Astrocyte of the cerebellum (primary cell): ENCODE measurements around the gene NPPB.
A peak's percentile ranks its signal among the peaks of the same experiment; 100 is the strongest.

Source experiments
- DNase-seq: peaks from one replicate; pipeline ENCODE4 v3.0.0-alpha.2; 2011; ENCODE audit warnings: low read depth
- H3K4me3 ChIP-seq: 2 replicates; pipeline ENCODE4 v1.5.1; 2011; ENCODE audit warnings: mild to moderate bottlenecking, low read depth, low read length, moderate library complexity
- CTCF ChIP-seq: IDR thresholded peaks from 2 replicates; pipeline ENCODE4 v1.5.1; 2012; ENCODE audit warnings: low read length, low read depth, moderate library complexity, mild to moderate bottlenecking; ENCODE audit errors: missing control alignments
- in situ Hi-C: cut with HindIII; loops from 2 replicates; pipeline ENCODE4 v1.10.0; 2017; ENCODE audit warnings: low sequenced_read_pairs

NPPB gene

DNA sequence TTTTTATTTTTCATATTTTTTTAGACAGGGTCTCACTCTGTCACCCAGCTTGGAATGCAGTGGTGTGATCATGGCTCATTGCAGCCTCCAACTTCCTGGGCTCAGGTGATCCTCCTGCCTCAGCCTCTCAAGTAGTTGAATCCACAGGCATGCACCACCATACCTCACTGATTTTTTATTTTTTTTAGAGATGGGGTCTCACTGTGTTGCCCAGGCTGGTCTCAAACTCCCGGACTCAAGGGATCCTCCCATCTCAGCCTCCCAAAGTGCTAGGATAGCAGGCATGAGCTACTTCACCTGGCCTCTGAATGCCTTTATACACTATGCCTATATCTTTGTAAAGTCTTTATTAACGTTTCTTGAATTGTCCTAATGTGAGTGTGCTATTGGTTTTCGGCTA lies 10.4 kb upstream of the NPPB start:
- no peak for TF ChIP-seq CTCF
- no peak for DNase-seq
- H3K4me3 ChIP-seq = no peak overlapping the region
- in situ Hi-C loops = loop anchor here (5.0 kb wide), 1 partner anchor 97 kb away; no protein-coding TSS in a partner anchor

DNA sequence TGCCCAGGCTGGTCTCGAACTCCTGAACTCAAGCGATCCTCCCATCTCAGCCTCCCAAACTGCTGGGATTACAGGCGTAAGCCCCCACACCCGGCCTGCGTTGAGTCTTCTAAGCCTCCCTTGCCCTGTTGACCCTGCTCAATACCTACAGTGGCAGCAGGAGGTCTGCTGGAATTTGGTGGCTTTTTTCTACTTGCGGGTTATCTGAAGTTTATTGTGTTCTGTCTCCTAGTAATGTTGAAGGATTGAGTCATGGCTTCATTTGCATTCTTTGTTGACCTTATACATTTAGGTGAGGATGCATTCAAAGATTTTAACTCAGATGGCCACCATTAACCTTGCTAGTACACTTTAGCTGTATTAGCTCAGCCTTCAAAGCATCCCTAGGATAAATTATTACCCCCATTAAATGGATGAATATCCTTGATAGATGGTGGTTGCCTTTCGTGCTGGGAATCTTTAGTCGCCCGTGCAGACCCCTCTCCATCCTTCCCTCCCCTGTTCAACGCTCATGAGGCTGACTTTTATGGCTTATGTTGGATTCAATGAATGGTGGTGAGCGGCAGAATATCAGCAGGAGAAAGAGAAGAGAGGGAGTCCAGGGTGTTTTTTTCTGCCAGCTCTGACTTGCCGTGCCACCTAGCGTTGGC lies 9.7 kb upstream of the NPPB start:
- in situ Hi-C loops = loop anchor here (5.0 kb wide), 1 partner anchor 96 kb away; no protein-coding TSS in a partner anchor
- H3K4me3 ChIP-seq = no peak overlapping the region
- no peak for DNase-seq
- no peak for TF ChIP-seq CTCF

DNA sequence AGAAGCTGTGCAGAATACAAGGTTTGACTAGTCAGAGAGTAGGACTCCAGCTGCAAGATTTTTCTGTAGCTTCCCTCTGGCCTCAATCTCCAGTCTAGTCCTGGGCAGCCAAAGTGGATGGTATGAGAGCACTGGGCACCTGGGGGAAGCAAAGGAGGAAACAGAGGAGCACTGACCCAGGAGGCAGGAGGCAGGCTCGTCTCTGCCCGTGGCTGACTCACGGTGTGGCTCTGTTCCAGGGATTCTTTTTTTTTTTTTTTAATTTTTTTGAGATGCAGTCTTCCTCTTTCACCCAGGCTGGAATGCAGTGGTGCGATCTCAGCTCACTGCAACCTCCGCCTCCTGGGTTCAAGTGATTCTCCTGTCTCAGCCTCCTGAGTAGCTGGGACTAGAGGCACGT lies 4.1 kb upstream of the NPPB start:
- no peak for TF ChIP-seq CTCF
- no peak for DNase-seq
- in situ Hi-C loops = loop anchor here (5.0 kb wide), 1 partner anchor 51 kb away; no protein-coding TSS in a partner anchor
- H3K4me3 ChIP-seq = no peak overlapping the region

- H3K4me3 ChIP-seq = no peak overlapping the region
- in situ Hi-C loops = loop anchor here (5.0 kb wide), 1 partner anchor 48 kb away; no protein-coding TSS in a partner anchor
- TF ChIP-seq CTCF = no peak
Measured at GRCh38 chr1:11860587-11860986, 1.8 kb upstream of the NPPB start.

GRCh38 chr1:11860083-11860482 lies 1.3 kb upstream of the NPPB start:
- H3K4me3 ChIP-seq = no peak overlapping the region
- TF ChIP-seq CTCF = no peak
- in situ Hi-C loops = loop anchor here (5.0 kb wide), 1 partner anchor 48 kb away; no protein-coding TSS in a partner anchor
- DNase-seq = no peak

More at GRCh38 chr1:11860587-11860986, 1.8 kb upstream of the NPPB start:
- no peak for DNase-seq

DNA sequence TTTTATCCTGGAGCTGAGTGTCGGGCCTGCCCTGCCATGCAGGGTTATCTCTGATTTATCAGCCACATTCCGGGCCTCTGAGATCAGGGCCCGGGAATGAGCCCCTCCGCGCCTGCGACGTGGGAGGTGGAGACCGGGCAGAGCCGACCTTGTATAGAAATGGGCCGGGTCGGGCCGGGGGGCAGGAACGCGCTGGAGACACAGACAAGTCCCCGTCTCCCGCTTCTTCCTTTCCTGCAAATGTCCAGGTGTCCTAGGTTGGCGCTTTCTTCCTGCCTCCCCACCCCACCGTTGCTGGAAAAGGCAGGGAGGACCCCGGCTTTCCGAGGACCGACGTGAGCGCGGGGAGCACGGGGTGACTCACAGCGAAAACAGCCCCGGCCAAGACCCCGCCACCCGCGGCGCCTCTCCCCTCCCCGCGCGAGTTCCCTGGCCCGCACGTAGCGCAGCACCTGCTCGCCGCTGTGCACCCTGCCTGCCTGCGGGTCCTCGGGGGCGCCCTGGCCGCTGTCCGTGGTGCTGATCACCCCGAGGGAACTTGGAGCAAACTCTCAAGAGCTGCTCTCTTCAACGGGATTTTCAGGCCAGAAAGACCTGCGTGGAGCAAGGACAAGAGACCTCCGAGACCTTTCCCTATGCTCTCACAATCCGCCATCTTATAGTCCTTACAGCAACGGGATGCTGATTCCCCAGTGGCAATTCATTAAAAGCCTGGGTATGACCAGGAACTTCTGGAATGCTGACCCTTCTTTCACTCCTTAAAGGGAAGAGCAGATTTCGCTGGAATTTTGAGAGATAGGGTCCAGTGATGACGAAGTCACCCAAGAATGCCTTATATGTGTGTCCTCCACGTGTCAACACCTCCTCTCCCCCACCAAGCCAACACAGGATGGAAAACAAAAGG lies 475 bp upstream of the NPPB start:
- no peak overlapping the region for H3K4me3 ChIP-seq
- peak; percentile 33 for TF ChIP-seq CTCF
- DNase-seq = peak; percentile 13
- in situ Hi-C loops = no loop called here
